HG03135 (cell line): Measurements from ENCODE around the gene SMCR8.
"Not testable (repeated sequence)": the region's sequence is repeated elsewhere in the genome, so short reads cannot be mapped to it uniquely, and the experiment has no call there.

ENCODE experiments used
- ATAC-seq: cut with Tn5 transposase; IDR thresholded peaks from one replicate; pipeline ENCODE4 v1.9.1; 2021; ENCODE audit warnings: mild to moderate bottlenecking, moderate library complexity; ENCODE audit not compliant: unreplicated experiment

The SMCR8 gene

GRCh38 chr17:18318771-18319450, 3.8 kb downstream of the SMCR8 start:
- no peak for ATAC-seq

GRCh38 chr17:18319604-18320256, 4.6 kb downstream of the SMCR8 start:
- ATAC-seq, result no peak

GRCh38 chr17:18320301-18320700, 5.2 kb downstream of the SMCR8 start:
- no peak for ATAC-seq

GRCh38 chr17:18321309-18321708, 6.2 kb downstream of the SMCR8 start:
- no peak for ATAC-seq

- ATAC-seq, result no peak
Observed at GRCh38 chr17:18322522-18322921, 7.4 kb downstream of the SMCR8 start.

GRCh38 chr17:18323007-18323406, 7.9 kb downstream of the SMCR8 start:
- no peak for ATAC-seq

GRCh38 chr17:18323507-18324139, 8.5 kb downstream of the SMCR8 start:
- no peak for ATAC-seq

- no peak for ATAC-seq
Observed at GRCh38 chr17:18324140-18325050, 9.3 kb downstream of the SMCR8 start.

- no peak for ATAC-seq
Observed at GRCh38 chr17:18326039-18326438, 10.9 kb downstream of the SMCR8 start.

GRCh38 chr17:18326572-18326971, 11.5 kb downstream of the SMCR8 start:
- no peak for ATAC-seq

GRCh38 chr17:18327093-18327492, 12.0 kb downstream of the SMCR8 start:
- ATAC-seq, result no peak

GRCh38 chr17:18327556-18327955, 12.5 kb downstream of the SMCR8 start:
- no peak for ATAC-seq

GRCh38 chr17:18328643-18329204, 13.6 kb downstream of the SMCR8 start:
- no peak for ATAC-seq

GRCh38 chr17:18331879-18332278, 16.8 kb downstream of the SMCR8 start:
- ATAC-seq, result no peak

GRCh38 chr17:18332909-18333489, 17.9 kb downstream of the SMCR8 start:
- no peak for ATAC-seq

- ATAC-seq, result not testable (repeated sequence)
Observed at GRCh38 chr17:18338158-18338557, 23.1 kb downstream of the SMCR8 start.

GRCh38 chr17:18339933-18340332, 24.8 kb downstream of the SMCR8 start:
- ATAC-seq, result no peak

GRCh38 chr17:18344021-18344420, 28.9 kb downstream of the SMCR8 start:
- no peak for ATAC-seq

GRCh38 chr17:18353541-18353940, 38.4 kb downstream of the SMCR8 start:
- ATAC-seq, result no peak

- no peak for ATAC-seq
Observed at GRCh38 chr17:18356624-18357023, 41.5 kb downstream of the SMCR8 start.
